Measurements from ENCODE around the gene TMEM43. TPM values are rescaled to one million over a fixed set of nuclear protein-coding genes. Genes with fewer than 3 reads are reported as not detected.
A peak's percentile ranks its signal among the peaks of the same experiment; 100 is the strongest.
"Not testable (repeated sequence)": the region's sequence is repeated elsewhere in the genome, so short reads cannot be mapped to it uniquely, and the experiment has no call there.

TMEM43 gene, protein sequence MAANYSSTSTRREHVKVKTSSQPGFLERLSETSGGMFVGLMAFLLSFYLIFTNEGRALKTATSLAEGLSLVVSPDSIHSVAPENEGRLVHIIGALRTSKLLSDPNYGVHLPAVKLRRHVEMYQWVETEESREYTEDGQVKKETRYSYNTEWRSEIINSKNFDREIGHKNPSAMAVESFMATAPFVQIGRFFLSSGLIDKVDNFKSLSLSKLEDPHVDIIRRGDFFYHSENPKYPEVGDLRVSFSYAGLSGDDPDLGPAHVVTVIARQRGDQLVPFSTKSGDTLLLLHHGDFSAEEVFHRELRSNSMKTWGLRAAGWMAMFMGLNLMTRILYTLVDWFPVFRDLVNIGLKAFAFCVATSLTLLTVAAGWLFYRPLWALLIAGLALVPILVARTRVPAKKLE
- total RNA-seq, result 67.7 TPM

DNA sequence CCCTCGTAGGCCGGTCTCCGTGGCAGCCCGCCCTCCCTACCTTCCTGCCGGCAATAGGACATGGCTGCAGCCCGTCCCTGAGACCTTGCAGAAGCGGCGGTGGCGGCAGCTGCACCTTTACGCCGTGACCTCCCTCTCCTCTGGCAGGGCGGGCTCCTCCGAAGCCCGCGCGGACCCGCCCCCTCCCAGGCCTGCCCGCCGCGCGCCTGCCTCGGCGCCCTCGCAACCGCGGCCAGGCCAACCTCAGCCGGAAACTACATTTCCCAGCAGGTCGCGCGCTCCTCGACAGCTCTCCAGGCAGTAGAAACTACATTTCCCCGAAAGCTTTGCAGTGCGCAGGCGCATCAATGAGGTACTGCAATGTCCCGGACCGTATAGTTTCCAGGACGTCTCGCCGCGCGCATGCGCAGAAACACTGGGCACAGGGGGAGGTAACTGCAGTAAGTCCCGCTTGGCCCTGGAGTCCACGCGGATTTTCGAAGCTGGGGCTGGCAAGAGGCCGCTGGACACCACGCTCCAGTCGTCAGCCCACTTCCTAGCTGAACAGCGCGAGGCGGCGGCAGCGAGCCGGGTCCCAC, at the start of gene TMEM43, which contains the start of gene CHCHD4:
Gene TMEM43 (plus strand): TSS at position 438 of the 578 bp plus-strand sequence. CDS start 142 bp downstream, outside the sequence.
Gene CHCHD4 (minus strand): TSS at position 256 of the 578 bp plus-strand sequence. CDS start 194 bp downstream, at position 62.
- ATAC-seq, result peak; percentile 97
- DNase-seq (ENCODE audit: low spot score), result peak; percentile 99
- intact Hi-C loops (cut with DNase I), result no loop called here

DNA sequence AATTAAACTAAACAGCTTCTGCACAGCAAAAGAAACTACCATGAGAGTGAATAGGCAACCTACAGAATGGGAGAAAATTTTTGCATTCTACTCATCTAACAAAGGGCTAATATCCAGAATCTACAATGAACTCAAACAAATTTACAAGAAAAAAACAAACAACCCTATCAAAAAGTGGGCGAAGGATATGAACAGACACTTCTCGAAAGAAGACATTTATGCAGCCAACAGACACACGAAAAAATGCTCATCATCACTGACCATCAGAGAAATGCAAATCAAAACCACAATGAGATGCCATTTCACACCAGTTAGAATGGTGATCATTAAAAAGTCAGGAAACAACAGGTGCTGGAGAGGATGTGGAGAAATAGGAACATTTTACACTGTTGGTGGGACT, 49.6 kb upstream of the TMEM43 start:
- ATAC-seq; DNase-seq (ENCODE audit: low spot score); intact Hi-C loops (cut with DNase I): not testable (repeated sequence)

DNA sequence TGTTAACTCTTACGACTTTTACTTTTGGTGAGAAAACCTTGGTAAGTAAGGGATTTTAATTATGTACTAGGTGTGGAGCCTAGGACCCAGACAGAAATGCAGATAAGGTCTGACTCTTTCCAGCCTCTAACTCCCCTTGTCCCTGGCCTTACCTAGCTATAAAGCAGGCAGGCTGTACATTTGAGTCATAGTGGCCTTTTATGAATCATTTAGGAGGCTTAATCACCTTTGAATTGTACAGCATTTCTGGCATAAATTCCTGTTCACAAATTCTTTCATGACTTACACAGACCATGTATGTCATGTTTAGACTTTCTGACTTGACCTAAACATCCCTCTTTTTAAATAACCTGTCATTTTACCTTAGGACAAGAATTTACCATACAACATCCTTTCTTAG, 47.5 kb upstream of the TMEM43 start:
- ATAC-seq, result no peak
- intact Hi-C loops (cut with DNase I), result no loop called here
- DNase-seq (ENCODE audit: low spot score), result no peak

DNA sequence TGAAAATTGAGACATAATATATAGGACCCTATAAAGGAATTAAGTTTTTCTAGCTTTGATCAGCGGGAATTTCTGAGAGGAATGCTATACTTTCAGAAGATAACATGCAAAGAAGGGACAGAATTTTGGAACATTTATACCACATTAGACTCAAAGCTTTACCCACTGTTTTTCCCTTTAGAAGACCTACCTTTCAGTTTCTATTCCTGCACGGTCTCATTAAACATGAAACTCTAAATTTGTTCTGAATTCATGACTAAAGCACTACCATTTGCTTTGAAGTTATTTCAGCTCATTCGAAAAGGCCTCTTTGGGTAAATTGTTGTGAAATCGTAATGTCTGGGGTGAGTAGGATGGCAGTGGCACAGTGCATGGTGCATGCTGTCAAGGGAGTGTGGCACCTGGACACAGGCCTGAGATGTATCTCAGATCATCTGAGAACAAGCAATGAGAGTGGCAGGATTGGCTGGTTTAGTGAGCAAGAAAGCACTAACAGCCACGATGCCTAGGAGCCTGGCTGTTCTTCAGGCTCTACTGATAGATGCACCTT, 42.7 kb upstream of the TMEM43 start:
- no peak for DNase-seq (ENCODE audit: low spot score)
- intact Hi-C loops (cut with DNase I), result loop anchor here (10.0 kb wide), 1 partner anchor 273 kb away; no protein-coding TSS in a partner anchor
- no peak for ATAC-seq

DNA sequence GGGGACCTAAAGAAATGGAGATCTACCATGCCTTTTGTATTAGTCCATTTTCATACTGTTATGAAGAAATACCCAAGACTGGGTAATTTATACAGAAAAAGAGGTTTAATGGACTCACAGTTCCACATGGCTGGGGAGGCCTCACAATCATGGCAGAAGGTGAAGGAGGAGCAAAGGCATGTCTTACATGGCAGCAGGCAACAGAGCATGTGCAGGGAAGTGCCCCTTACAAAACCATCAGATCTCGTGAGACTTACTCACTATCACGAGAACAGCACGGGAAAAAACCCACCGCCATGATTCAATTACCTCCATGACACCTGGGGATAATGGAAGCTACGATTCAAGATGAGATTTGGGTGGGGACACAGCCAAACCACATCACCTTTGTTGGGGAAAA, 37.4 kb upstream of the TMEM43 start:
- intact Hi-C loops (cut with DNase I), result loop anchor here (10.0 kb wide), 1 partner anchor 267 kb away; no protein-coding TSS in a partner anchor
- DNase-seq (ENCODE audit: low spot score); ATAC-seq: not testable (repeated sequence)

DNA sequence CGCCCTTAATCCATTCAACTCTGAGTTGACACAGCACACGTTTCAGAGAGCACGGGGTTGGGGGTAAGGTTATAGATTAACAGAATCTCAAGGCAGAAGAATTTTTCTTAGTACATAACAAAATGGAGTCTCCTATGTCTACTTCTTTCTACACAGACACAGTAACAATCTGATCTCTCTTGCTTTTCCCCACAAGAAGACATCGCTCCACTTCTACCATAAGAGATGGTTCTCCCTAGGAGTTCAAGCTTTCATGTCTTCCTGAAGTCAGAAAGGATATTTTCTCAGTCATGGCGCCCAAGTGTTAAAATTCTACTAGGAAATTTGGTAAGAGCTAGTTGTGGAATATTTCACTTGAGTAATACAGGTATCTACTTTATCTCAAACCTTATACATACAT, 32.9 kb upstream of the TMEM43 start:
- ATAC-seq; intact Hi-C loops (cut with DNase I); DNase-seq (ENCODE audit: low spot score): not testable (repeated sequence)

DNA sequence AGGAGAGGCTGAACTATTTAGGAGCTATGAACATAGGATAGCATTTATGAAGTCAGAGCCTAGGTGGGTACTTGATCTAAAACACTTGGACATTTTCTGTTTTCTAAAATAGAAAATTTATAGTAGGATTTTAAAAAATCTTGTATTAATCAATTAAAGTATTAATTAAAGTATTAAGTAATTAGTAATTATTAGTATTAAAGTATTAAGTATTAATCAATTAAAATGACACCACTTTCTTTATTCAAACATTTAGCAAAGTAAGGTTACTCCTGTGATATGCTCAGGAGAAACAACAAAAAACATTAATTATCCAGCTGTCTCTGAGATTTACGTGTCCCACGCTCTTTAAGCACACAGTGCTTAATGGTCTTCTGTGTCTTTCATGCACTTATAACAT, 32.4 kb upstream of the TMEM43 start:
- DNase-seq (ENCODE audit: low spot score), result no peak
- no peak for ATAC-seq
- intact Hi-C loops (cut with DNase I), result no loop called here

DNA sequence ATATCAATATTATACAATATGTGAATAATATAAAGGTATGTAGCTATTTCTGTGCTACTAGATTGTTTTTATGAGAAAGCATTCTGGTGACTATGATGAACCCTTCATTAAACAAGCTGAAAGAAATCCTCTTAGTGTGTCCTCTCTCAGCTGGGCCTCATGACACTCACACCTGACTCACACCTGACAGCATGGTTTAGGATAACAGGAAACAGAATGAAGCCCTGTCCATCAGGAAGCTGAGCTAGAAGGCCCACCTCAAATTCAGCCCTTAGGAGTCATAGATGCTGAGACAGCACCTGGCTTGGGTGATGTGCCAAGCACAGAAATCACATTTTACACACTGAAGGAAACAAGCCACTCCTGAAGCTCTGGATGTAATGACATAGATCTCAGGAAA, 31.0 kb upstream of the TMEM43 start:
- no peak for ATAC-seq
- intact Hi-C loops (cut with DNase I), result no loop called here
- DNase-seq (ENCODE audit: low spot score), result no peak

DNA sequence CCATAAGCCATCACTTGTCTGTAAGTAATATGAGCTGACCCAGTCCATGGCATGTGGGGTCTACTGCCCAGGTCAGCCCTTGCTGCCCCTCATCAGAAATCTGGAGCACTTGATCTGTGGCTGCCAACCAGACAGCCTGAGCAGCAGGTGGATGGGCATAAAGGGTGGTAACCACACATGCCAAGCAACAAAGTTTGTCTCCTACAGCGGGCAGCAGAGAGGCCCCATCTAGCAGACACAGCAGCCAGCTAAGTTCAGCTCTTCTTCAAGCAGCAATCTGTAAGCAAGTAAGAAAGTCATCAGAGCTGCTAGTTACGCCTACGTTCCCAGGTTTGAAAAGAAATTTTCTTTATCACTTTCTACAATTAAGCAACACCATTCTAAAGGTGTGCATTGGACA, 28.1 kb upstream of the TMEM43 start:
- no peak for ATAC-seq
- intact Hi-C loops (cut with DNase I), result no loop called here
- no peak for DNase-seq (ENCODE audit: low spot score)

DNA sequence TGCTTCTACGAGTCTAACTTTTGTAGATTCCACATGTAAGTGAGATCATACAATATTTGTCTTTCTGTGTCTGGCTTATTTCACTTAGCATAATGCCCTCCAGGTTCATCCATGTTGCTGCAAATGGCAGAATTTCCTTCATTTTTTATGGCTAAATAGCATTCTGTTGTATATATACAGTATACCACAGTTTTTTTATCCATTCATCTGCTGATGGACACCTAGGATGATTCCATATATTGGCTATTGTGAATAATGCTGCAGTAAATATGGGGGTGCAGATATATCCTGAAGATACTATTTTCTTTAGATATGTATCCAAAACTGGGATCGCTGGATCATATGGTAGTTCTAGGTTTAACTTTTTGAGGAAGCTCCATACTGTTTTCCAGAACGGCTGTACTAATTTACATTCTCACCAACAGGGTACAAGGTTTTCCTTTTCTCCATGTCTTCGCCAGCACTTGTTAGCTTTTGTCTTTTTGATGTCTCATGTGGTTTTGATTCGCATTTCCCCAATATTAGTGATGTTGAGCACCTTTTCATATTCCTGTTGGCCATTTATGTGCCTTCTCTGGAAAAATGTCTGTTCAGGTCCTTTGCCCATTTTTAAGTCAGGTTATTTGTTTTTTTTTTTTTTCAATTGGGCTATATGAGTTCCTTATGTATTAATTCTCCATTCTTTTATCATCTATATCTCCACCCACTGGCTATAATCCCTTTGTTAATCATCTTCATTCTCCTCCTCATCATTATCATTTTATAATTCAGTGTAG, 27.0 kb upstream of the TMEM43 start:
- DNase-seq (ENCODE audit: low spot score) (no peak), ATAC-seq (no peak)
- intact Hi-C loops (cut with DNase I), result no loop called here

DNA sequence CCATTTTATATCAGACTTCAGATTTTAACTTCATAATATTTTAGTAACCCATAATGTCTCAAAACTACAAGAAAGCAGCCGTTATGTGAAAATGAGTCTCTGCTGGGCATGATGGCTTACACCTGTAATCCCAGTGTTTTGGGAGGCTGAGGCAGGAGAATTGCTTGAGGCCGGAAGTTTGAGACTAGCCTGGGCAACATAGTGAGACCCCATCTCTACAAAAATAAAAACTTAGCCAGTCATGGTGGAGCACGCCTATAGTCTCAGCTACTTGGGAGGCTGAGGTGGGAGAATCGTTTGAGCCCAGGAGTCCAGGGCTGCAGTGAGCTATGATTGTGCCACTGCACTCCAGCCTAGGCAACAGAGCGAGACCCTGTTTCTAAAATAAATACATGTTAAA, 15.0 kb upstream of the TMEM43 start:
- DNase-seq (ENCODE audit: low spot score); ATAC-seq; intact Hi-C loops (cut with DNase I): not testable (repeated sequence)

DNA sequence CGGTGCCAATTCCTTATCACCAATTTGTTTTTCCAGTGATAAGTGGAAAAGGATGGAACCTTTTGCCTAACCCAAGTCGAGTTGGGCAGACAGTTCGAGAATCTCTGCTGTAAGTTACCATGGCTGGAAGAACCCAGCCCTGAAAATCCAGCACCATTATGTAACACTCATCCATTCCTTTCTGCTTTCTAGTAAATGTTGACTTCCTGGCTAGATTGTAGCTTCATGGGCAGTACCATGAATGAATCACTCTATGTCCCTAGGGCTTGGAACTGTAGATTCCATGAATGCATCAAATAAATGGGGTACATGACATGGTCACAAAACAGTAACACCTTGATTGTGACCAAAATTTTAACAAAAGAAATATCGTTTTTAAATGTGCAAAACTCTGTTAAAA, 14.2 kb upstream of the TMEM43 start:
- DNase-seq (ENCODE audit: low spot score), result no peak
- intact Hi-C loops (cut with DNase I), result no loop called here
- no peak for ATAC-seq

DNA sequence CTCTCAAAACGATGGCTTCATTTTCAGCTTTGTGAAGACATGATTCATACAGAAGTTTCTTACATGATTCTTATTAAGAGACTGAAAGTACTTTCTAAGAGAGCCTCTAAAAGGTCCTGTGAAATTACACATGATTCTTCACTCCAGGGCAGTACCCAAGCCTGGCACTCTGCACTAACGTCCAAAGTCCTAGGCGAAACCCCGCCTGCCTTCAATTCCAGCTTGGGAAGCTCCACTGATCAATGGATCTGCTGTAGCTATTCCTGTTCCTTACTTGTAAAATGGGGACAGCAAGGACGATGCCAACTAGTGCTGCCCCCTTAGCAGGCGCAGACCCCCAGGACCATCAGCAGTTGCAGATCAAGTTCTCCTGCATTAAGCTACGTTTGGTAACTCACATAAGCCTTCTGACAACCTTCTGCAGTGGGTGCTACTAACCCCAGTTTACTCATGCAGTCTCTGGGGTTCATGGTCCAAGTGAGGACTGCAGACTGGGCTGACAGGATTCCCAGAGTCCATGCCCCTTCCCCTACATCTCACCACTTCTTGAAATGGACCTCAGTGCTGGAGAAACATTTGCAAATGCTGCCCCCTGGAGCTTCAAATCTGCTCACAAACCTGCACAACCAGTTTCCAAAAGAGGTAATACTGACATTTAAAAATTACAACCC, 10.8 kb upstream of the TMEM43 start:
- intact Hi-C loops (cut with DNase I), result no loop called here
- no peak for DNase-seq (ENCODE audit: low spot score)
- no peak for ATAC-seq

DNA sequence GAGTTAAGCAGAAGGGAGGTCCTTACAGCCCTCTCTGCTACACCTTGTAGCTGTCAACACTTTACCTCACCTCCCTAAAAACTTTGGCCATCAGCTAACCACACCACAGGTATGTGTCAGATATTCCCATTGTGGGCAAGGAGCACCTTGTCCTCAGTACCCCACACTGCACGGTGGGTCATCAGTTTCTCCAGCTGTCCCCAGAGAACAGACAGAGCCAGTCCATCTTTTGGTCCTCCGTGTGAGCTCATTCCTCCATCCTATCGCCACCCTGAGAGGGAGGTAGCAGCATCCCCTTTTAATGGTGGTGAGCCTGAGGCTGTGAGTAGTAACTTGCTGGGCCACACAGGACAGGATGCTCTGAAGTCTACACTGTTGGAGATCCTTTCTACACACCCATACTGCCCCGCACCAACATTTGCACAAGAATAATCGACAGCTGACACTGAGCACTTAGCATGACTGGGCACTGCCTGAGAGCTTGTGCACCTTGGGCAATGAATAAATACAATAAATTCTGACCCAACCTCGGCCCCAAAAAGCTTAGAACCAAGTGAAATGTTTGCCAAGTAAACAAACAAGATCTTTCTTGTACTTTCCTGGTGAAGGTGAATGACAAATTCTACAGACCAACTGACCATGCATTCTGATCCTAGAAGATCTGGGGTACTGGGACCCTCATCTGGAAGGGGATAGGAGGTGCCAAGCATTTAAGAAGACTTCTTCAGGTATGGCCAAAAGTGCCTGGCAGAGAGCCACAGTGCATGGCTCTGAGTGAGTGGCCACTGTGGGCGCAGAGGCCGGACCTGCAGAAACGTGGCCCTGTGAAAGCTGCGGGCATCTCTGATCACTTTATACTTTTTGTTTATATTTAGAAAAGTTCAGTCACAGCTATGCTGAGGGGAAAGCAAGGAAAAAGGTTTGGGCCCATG, 7.1 kb upstream of the TMEM43 start:
- intact Hi-C loops (cut with DNase I), result no loop called here
- DNase-seq (ENCODE audit: low spot score), result no peak
- ATAC-seq, result no peak

DNA sequence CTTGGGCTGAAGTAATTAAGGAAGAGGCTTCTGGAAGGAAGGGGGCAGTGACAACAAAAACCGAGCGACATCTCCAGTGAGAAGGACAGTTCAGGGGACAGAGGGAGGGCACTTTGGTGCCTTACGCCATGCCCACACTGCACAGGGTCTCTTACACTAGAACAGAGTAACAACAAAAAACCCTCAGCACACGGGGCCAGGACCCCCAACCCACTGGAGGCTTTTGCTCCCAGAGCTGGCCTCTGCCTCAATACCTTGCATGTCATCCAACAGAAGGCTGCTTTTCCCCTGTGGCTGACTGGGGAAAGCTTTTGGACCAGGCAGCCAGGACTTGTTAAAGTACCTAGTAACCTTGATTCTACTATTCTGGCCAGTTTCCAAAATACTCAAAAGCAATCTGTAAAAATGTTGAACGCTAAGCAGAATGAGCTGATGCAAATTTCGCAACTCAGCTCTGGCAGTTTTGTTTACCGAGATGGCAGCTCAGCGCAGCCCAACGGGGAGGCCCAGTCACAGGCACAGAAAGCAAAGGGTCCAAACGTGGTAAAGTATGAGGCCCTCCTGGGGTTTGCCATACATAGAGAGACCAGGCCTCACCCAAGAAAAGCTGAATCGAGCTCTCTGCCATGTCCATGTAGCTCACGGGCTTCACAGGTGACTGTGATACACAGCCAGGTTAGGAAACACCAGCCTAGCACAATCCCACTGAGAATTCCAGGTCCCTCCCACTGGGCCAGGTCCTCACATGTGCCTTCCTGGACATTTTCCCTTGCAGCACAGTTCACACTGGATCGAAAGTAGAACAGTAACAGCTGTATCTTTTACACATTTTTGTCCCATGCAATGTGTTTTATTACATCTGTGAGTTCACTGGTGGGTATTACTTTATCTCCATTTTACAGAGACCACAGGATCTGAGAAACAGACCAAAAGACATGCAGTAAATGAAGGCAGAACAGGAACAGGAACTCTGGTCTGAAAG, 6.2 kb upstream of the TMEM43 start:
- peak; percentile 29 for ATAC-seq
- intact Hi-C loops (cut with DNase I), result no loop called here
- no peak for DNase-seq (ENCODE audit: low spot score)

DNA sequence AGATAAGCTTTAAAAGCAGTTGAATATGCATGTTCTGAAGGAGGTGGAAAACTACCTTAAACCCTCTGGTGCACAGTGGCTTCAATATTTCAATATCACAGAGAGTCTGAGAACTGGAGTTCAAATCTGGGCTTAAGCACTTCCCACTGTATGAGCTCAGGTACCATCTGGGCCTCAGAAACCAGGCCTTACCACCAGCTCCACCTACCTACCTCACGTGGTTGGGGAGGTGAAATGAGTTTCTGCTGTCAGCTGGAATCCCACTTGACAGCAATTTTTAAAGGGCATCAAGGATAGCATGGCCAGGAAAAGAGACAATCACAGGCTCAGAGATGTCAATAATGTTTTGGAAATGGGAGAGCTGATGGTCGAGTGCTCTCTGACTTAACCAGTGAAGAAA, 5.2 kb upstream of the TMEM43 start:
- DNase-seq (ENCODE audit: low spot score) (no peak), ATAC-seq (no peak)
- intact Hi-C loops (cut with DNase I), result no loop called here
